GM06990 (cell line): Measurements from ENCODE around the gene RNF17.

Experiments used
- DNase-seq: peaks from one replicate; pipeline ENCODE4 v3.0.0-alpha.2; 2011; ENCODE audit not compliant: insufficient read length; ENCODE audit errors: extremely low read depth
- H3K27me3 ChIP-seq: replicated peaks from 2 replicates; pipeline ENCODE4 v1.6.0; 2011; ENCODE audit warnings: low read length; ENCODE audit not compliant: control insufficient read depth, insufficient read depth
- H3K36me3 ChIP-seq: 2 replicates; pipeline ENCODE4 v1.5.1; 2011; ENCODE audit warnings: low read length; ENCODE audit not compliant: control insufficient read depth, insufficient read depth
- H3K4me3 ChIP-seq: replicated peaks from 2 replicates; pipeline ENCODE4 v1.5.1; 2011; ENCODE audit warnings: low read depth, mild to moderate bottlenecking, control low read depth, low read length
- TF ChIP-seq, protein P1 (sequence below): IDR thresholded peaks from 2 replicates; pipeline ENCODE4 v1.5.1; 2011; ENCODE audit warnings: low read length, control low read depth, mild to moderate bottlenecking, inconsistent platforms; ENCODE audit not compliant: insufficient read depth, poor library complexity, severe bottlenecking

The RNF17 gene, protein sequence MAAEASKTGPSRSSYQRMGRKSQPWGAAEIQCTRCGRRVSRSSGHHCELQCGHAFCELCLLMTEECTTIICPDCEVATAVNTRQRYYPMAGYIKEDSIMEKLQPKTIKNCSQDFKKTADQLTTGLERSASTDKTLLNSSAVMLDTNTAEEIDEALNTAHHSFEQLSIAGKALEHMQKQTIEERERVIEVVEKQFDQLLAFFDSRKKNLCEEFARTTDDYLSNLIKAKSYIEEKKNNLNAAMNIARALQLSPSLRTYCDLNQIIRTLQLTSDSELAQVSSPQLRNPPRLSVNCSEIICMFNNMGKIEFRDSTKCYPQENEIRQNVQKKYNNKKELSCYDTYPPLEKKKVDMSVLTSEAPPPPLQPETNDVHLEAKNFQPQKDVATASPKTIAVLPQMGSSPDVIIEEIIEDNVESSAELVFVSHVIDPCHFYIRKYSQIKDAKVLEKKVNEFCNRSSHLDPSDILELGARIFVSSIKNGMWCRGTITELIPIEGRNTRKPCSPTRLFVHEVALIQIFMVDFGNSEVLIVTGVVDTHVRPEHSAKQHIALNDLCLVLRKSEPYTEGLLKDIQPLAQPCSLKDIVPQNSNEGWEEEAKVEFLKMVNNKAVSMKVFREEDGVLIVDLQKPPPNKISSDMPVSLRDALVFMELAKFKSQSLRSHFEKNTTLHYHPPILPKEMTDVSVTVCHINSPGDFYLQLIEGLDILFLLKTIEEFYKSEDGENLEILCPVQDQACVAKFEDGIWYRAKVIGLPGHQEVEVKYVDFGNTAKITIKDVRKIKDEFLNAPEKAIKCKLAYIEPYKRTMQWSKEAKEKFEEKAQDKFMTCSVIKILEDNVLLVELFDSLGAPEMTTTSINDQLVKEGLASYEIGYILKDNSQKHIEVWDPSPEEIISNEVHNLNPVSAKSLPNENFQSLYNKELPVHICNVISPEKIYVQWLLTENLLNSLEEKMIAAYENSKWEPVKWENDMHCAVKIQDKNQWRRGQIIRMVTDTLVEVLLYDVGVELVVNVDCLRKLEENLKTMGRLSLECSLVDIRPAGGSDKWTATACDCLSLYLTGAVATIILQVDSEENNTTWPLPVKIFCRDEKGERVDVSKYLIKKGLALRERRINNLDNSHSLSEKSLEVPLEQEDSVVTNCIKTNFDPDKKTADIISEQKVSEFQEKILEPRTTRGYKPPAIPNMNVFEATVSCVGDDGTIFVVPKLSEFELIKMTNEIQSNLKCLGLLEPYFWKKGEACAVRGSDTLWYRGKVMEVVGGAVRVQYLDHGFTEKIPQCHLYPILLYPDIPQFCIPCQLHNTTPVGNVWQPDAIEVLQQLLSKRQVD (N-terminal part only)

DNA sequence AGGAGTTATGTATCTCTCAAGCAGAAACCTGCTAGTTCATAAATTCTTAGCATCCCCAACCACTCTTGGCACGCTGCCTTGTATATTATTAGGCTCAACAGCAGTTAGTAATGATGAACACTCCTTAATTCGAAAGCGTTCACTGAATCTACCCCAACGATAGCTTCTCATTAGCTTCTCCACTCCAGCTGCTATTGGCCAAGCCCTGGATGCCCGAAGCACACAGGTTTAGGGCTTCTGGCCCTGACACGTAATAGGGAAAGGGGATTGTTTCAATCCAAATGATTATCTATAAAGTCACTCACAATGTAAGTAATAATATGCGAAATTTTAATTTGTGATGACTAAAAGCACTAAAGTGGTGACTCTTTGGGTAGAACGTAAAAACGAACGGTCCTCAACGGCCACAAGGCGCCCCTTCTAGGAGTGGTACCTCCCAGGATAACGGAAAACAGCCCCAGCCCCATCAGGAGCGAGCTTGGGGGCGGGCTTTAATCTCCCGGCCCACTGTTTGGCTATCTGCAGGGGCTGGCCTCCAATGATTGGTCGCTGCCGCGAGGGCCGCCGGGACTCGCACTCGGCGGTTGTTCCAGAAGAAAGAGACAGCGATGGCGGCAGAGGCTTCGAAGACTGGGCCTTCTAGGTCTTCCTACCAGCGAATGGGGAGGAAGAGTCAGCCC lies at the start of gene RNF17:
Gene RNF17 (plus strand): TSS at position 574 of the 680 bp plus-strand sequence. CDS start 35 bp downstream, at position 609.
- Histone ChIP-seq H3K27me3 (no peaks in the 10 kb centered on the region), H3K4me3 (no peak within 1 kb of the TSS), H3K36me3 (no peaks in the 10 kb centered on the region)
- DNase-seq = no peak
- TF ChIP-seq, protein P1, sequence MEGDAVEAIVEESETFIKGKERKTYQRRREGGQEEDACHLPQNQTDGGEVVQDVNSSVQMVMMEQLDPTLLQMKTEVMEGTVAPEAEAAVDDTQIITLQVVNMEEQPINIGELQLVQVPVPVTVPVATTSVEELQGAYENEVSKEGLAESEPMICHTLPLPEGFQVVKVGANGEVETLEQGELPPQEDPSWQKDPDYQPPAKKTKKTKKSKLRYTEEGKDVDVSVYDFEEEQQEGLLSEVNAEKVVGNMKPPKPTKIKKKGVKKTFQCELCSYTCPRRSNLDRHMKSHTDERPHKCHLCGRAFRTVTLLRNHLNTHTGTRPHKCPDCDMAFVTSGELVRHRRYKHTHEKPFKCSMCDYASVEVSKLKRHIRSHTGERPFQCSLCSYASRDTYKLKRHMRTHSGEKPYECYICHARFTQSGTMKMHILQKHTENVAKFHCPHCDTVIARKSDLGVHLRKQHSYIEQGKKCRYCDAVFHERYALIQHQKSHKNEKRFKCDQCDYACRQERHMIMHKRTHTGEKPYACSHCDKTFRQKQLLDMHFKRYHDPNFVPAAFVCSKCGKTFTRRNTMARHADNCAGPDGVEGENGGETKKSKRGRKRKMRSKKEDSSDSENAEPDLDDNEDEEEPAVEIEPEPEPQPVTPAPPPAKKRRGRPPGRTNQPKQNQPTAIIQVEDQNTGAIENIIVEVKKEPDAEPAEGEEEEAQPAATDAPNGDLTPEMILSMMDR = no peak

DNA sequence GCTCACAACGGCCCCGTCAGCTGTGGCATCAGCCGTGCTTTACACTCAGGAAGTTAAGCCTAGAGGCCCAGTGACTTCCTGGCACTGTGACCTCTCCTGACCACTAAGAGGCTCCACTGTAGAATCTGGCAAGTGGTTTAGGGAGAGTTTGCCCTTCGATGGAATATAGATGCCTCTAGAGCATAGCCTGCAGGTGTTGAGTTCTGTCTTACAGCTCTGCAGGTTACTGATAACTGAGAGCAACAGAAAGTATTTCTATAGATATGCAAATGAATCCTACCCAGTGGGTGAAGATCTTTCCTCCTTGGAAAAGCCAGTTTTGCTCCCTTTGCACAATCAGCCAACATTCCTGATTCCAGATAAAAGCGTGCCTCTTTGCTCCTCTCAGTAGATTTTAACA lies 48.0 kb upstream of the RNF17 start:
- Histone ChIP-seq H3K4me3 (no peak overlapping the region), H3K27me3 (peaks cover 1% of the 10 kb centered on the region), H3K36me3 (no peaks in the 10 kb centered on the region)
- TF ChIP-seq, protein P1 = no peak
- no peak for DNase-seq

DNA sequence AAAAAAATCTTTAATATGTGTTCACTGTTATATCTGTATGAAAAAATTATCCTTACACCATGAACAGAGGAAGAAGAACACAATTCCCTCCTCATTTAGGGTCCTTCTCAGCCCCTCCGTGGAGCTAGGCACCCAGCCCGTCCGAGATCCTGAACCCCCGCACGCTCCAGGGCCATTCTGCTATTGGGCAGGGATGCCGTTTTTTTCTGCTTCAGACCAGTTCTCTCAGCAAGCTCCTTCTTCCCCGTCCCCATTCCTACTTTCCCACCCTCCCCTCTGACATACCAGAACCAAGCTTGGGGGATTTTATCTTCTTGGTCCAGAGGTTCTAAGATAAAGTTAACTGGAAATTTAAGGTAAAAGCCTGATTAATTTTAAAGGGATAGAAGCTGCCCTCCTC lies 47.5 kb upstream of the RNF17 start:
- no peaks in the 10 kb centered on the region for H3K36me3 ChIP-seq
- TF ChIP-seq, protein P1 = no peak
- no peak overlapping the region for H3K4me3 ChIP-seq
- peaks cover 1% of the 10 kb centered on the region for H3K27me3 ChIP-seq
- no peak for DNase-seq

DNA sequence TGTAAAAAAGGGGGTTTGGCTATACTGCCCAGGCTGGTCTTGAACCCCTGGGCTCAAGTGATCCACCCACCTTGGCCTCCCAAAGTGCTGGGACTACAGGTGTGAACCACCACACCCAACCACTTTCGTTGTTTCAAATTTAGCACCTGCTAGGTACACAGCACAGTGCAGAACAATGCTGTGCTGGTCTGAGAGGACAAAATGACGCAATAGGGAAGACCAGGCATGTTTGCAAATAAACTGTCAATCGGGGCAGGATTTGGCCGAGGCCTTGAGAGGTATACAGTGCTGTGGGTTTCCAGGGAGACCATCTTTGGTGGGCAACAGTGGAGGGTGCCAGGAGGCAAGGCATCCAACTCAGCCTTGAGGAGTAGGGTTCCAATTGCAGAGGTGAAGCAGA lies 46.8 kb upstream of the RNF17 start:
- H3K36me3 ChIP-seq = no peaks in the 10 kb centered on the region
- TF ChIP-seq, protein P1 = no peak
- no peak for DNase-seq
- H3K4me3 ChIP-seq = no peak overlapping the region
- H3K27me3 ChIP-seq = peaks cover 1% of the 10 kb centered on the region

DNA sequence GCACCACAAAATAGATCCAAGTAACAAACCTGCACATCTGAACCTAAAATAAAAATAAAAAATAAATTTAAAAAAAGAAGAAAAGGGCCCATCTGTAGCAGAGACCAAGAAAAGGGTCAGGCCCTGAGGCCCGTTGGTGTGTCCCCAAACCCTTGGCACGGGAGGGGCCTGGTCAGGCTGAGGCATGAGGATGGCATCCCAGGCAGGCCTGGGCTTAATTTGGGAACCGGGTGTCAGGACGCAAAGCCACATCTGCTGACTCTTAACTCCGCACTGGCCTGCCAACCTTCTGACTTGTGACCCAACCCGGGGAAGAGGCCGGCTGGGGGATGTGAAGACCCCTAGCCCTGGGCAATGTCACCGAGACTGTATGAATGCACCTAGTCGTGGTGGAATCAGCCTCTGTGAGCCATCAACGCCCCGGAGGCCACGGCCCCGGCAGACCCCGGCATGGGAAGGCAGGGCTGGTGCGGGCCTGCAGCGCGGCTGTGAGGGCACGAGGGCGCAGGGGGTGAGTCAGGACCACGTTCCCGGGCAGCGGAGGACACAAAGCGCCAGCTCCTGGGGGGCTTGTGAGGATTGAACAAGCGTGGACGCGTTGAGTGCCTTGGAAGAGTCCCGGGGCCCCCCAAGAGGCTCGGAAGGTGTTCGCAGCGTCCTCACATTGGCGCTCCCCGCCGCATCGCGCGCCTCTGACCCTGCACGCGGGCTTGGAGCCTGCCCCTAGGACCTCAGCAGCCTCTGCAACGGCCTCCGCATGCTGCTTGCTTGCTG lies 45.6 kb upstream of the RNF17 start:
- DNase-seq = no peak
- TF ChIP-seq, protein P1 = no peak
- Histone ChIP-seq H3K4me3 (no peak overlapping the region), H3K36me3 (no peaks in the 10 kb centered on the region), H3K27me3 (peaks cover 1% of the 10 kb centered on the region)
